CD4-positive, alpha-beta T cell (primary cell): Measurements from ENCODE around the gene TIMD4. TPM values are rescaled to one million over a fixed set of nuclear protein-coding genes. Genes with fewer than 3 reads are reported as not detected.

ENCODE experiments used
- ATAC-seq: fragments of 200-7000 bp; cut with Tn5 transposase; one replicate; pipeline ENCODE4 v1.10.0; 2022; ENCODE audit warnings: mild to moderate bottlenecking; ENCODE audit not compliant: poor library complexity
- CTCF ChIA-PET: fragments of 350-600 bp; sonication (Branson Sonifier 250); formaldehyde crosslinking; loops from one replicate; lab custom pipeline; 2021; ENCODE audit warnings: antibody characterized with exemption, inconsistent platforms; lab: Charles Lee
- POLR2A ChIA-PET: fragments of 350-600 bp; sonication (Branson Sonifier 250); formaldehyde crosslinking; loops from one replicate; lab custom pipeline; 2021; ENCODE audit warnings: antibody characterized with exemption, inconsistent platforms; lab: Charles Lee
- DNase-seq, 14 experiments: peaks; one replicate each; pipeline ENCODE4 v3.0.0-alpha.2; 2013 to 2020; ENCODE audit warnings: mixed read lengths in 2 of 14
- H3K27ac ChIP-seq, 2 donors: one replicate each; pipeline versions ENCODE4 v1.5.1 to v1.7.0; 2013; ENCODE audit warnings: low read length in 2 of 2, low read depth in 1 of 2, mild to moderate bottlenecking in 1 of 2
- H3K27me3 ChIP-seq, 2 experiments: 1 replicate in 1 of 2; 2 replicates in 1 of 2; pipeline versions ENCODE4 v1.6.1 to v1.7.0; 2013; ENCODE audit warnings: low read length in 2 of 2, control low read depth in 1 of 2, mild to moderate bottlenecking in 1 of 2, moderate library complexity in 1 of 2; ENCODE audit not compliant: insufficient read depth in 2 of 2, control insufficient read depth in 1 of 2
- H3K36me3 ChIP-seq: one replicate; pipeline ENCODE4 v1.6.1; 2013; ENCODE audit warnings: low read length, control low read depth; ENCODE audit not compliant: insufficient read depth
- H3K4me1 ChIP-seq: one replicate; pipeline ENCODE4 v1.6.1; 2013; ENCODE audit warnings: low read length, control low read depth; ENCODE audit not compliant: insufficient read depth
- H3K4me3 ChIP-seq: one replicate; pipeline ENCODE4 v1.5.1; 2013; ENCODE audit warnings: mild to moderate bottlenecking, low read length, moderate library complexity
- H3K9me3 ChIP-seq, 2 experiments: 1 replicate in 1 of 2; 2 replicates in 1 of 2; pipeline versions ENCODE4 v1.6.1 to v1.7.0; 2013; ENCODE audit warnings: low read length in 2 of 2, mild to moderate bottlenecking in 2 of 2, control low read depth in 1 of 2, moderate library complexity in 1 of 2; ENCODE audit not compliant: control insufficient read depth in 1 of 2, insufficient read depth in 1 of 2
- H3K27ac Mint-ChIP-seq: one replicate; pipeline ENCODE4 v1.8.0; 2020; ENCODE audit warnings: mixed read lengths
- H3K27me3 Mint-ChIP-seq: one replicate; pipeline ENCODE4 v1.8.0; 2021; ENCODE audit warnings: mixed read lengths
- H3K36me3 Mint-ChIP-seq: one replicate; pipeline ENCODE4 v1.8.0; 2021; ENCODE audit warnings: low read depth, mixed read lengths
- H3K4me1 Mint-ChIP-seq: one replicate; pipeline ENCODE4 v1.8.0; 2021; ENCODE audit warnings: low read depth, mixed read lengths
- H3K4me3 Mint-ChIP-seq: one replicate; pipeline ENCODE4 v1.8.0; 2020; ENCODE audit warnings: mild to moderate bottlenecking, mixed read lengths
- H3K9me3 Mint-ChIP-seq: one replicate; pipeline ENCODE4 v1.8.0; 2020; ENCODE audit warnings: mixed read lengths
- CTCF ChIP-seq: fragments of 200-600 bp; IDR thresholded peaks from one replicate; pipeline ENCODE4 v1.8.0; 2022; ENCODE audit warnings: antibody characterized with exemption, mild to moderate bottlenecking
- intact Hi-C, 2 experiments: fragments of 100-400 bp; cut with DNase I in 1 of 2; cut with micrococcal nuclease in 1 of 2; formaldehyde crosslinking; loops; one replicate each; pipeline versions ENCODE4 v1.15.1 to v1.9.0; 2023 to 2025; cut with DNase I, micrococcal nuclease
- total RNA-seq, 174 experiments: library from RNA in 2 of 174; stranded (reverse) in 2 of 174; gene quantifications; one replicate each; pipeline ENCODE4 v1.2.3 and lab custom pipeline; 2021 to 2026

The TIMD4 gene
- total RNA-seq, 2 experiments from 2014 or later = 1.6 to 2.0 TPM

GRCh38 chr5:156956321-156956720, 6.7 kb downstream of the TIMD4 start:
- ATAC-seq (no peak), DNase-seq (no peak)
- Histone ChIP-seq H3K4me3 (no peak overlapping the region), H3K4me1 (no peaks in the 10 kb centered on the region), H3K9me3 (no peaks in the 10 kb centered on the region), H3K27ac (no peak overlapping the region), H3K36me3 (no peaks in the 10 kb centered on the region), H3K27me3 (no peaks in the 10 kb centered on the region)
- peaks cover 13% of the 10 kb centered on the region for H3K36me3 Mint-ChIP-seq
- no peak overlapping the region for H3K27ac Mint-ChIP-seq
- H3K4me1 Mint-ChIP-seq = no peaks in the 10 kb centered on the region
- H3K9me3 Mint-ChIP-seq = no peaks in the 10 kb centered on the region
- intact Hi-C loops = no loop called here
- CTCF ChIA-PET = interaction anchor here (0.7 to 0.9 kb wide), 2 partner anchors 66 to 75 kb away, joined by 3 read pairs; no protein-coding TSS in a partner anchor
- TF ChIP-seq CTCF = no peak
- H3K27me3 Mint-ChIP-seq = peaks cover 5% of the 10 kb centered on the region
- no peak overlapping the region for H3K4me3 Mint-ChIP-seq
- POLR2A ChIA-PET = no interaction called here

GRCh38 chr5:156951359-156951758, 11.7 kb downstream of the TIMD4 start:
- Histone ChIP-seq H3K9me3 (no peaks in the 10 kb centered on the region), H3K4me1 (no peaks in the 10 kb centered on the region), H3K4me3 (no peak overlapping the region), H3K27ac (no peak overlapping the region), H3K36me3 (no peaks in the 10 kb centered on the region), H3K27me3 (no peaks in the 10 kb centered on the region)
- no peak for TF ChIP-seq CTCF
- DNase-seq (peak in 3 of 14 experiments; percentile 19 to 50 (median 49)), ATAC-seq (no peak)
- H3K4me1 Mint-ChIP-seq = no peaks in the 10 kb centered on the region
- ChIA-PET POLR2A (no interaction called here), CTCF (no interaction called here)
- H3K4me3 Mint-ChIP-seq = no peak overlapping the region
- H3K27me3 Mint-ChIP-seq = no peaks in the 10 kb centered on the region
- H3K27ac Mint-ChIP-seq = no peak overlapping the region
- peaks cover 23% of the 10 kb centered on the region for H3K36me3 Mint-ChIP-seq
- intact Hi-C loops = no loop called here
- H3K9me3 Mint-ChIP-seq = no peaks in the 10 kb centered on the region

GRCh38 chr5:156950716-156951115, 12.3 kb downstream of the TIMD4 start:
- intact Hi-C loops = no loop called here
- no peak for ATAC-seq
- Mint-ChIP-seq H3K4me3 (no peak overlapping the region), H3K36me3 (peaks cover 23% of the 10 kb centered on the region), H3K4me1 (no peaks in the 10 kb centered on the region), H3K27ac (no peak overlapping the region), H3K27me3 (no peaks in the 10 kb centered on the region), H3K9me3 (no peaks in the 10 kb centered on the region)
- ChIA-PET CTCF (no interaction called here), POLR2A (no interaction called here)
- no peaks in the 10 kb centered on the region for H3K36me3 ChIP-seq
- no peak for TF ChIP-seq CTCF
- H3K9me3 ChIP-seq = no peaks in the 10 kb centered on the region
- no peak overlapping the region for H3K4me3 ChIP-seq
- H3K27me3 ChIP-seq = no peaks in the 10 kb centered on the region
- no peaks in the 10 kb centered on the region for H3K4me1 ChIP-seq
- no peak overlapping the region for H3K27ac ChIP-seq
- no peak for DNase-seq
